Astrocyte of the hippocampus (primary cell): Measurements from ENCODE around the gene CMSS1.
"Not testable (repeated sequence)": the region's sequence is repeated elsewhere in the genome, so short reads cannot be mapped to it uniquely, and the experiment has no call there.

Experiments used
- DNase-seq: peaks from one replicate; pipeline ENCODE4 v3.0.0; 2011; ENCODE audit warnings: low read depth, low spot score

Gene CMSS1

GRCh38 chr3:100226712-100227429, 409.2 kb downstream of the CMSS1 start:
- no peak for DNase-seq

- no peak for DNase-seq
These were observed 409.9 kb downstream of the CMSS1 start for GRCh38 chr3:100227511-100227921.

GRCh38 chr3:100228247-100228646, 410.6 kb downstream of the CMSS1 start:
- DNase-seq: no peak

- not testable (repeated sequence) for DNase-seq
These were observed 411.5 kb downstream of the CMSS1 start for GRCh38 chr3:100229188-100229587.

- DNase-seq: no peak
These were observed 413.0 kb downstream of the CMSS1 start for GRCh38 chr3:100230710-100231109.
